B cell (primary cell): ENCODE measurements around the gene RMDN3. TPM values are rescaled to one million over a fixed set of nuclear protein-coding genes. Genes with fewer than 3 reads are reported as not detected.

Experiments used
- ATAC-seq: fragments of 200-7000 bp; cut with Tn5 transposase; one replicate; pipeline ENCODE4 v1.10.0; 2021; ENCODE audit warnings: low read depth, mild to moderate bottlenecking, moderate number of reproducible peaks, moderate library complexity
- CTCF ChIA-PET: fragments of 350-600 bp; sonication (Branson Sonifier 250); formaldehyde crosslinking; loops from one replicate; lab custom pipeline; 2021; ENCODE audit warnings: antibody characterized with exemption, inconsistent platforms; lab: Charles Lee
- POLR2A ChIA-PET: fragments of 350-600 bp; sonication (Branson Sonifier 250); formaldehyde crosslinking; loops from one replicate; lab custom pipeline; 2021; ENCODE audit warnings: antibody characterized with exemption; lab: Charles Lee
- DNase-seq: peaks from one replicate; pipeline ENCODE4 v3.0.0; 2013
- H2AFZ ChIP-seq: 2 replicates; pipeline ENCODE4 v1.6.1; 2012; ENCODE audit warnings: mild to moderate bottlenecking, low read depth, low read length; ENCODE audit not compliant: insufficient read depth, poor library complexity, severe bottlenecking
- H3K27ac ChIP-seq, 2 donors: 1 replicate in 1 of 2; 2 replicates in 1 of 2; pipeline ENCODE4 v1.5.1; 2012 to 2013; ENCODE audit warnings: low read length in 2 of 2, mild to moderate bottlenecking in 2 of 2, moderate library complexity in 1 of 2
- H3K27me3 ChIP-seq, 4 experiments: fragments of 200-600 bp in 1 of 4; sonication (generic) in 1 of 4; replicated peaks in 1 of 4; 1 replicate in 2 of 4; 2 replicates in 2 of 4; pipeline versions ENCODE4 v1.6.1 to v1.7.0; 2013 to 2016; ENCODE audit warnings: low read length in 3 of 4, mild to moderate bottlenecking in 2 of 4, mixed read lengths in 1 of 4, moderate library complexity in 1 of 4; ENCODE audit not compliant: insufficient read depth in 4 of 4, control insufficient read depth in 3 of 4; ENCODE audit errors: control extremely low read depth in 1 of 4
- H3K36me3 ChIP-seq, 2 experiments: replicated peaks in 1 of 2; 1 replicate in 1 of 2; 2 replicates in 1 of 2; pipeline versions ENCODE4 v1.6.1 to v1.7.1; 2013; ENCODE audit warnings: low read length in 1 of 2; ENCODE audit not compliant: insufficient read depth in 2 of 2, control insufficient read depth in 1 of 2; ENCODE audit errors: control extremely low read depth in 1 of 2, extremely low read depth in 1 of 2
- H3K4me1 ChIP-seq, 2 donors: fragments of 200-600 bp in 1 of 2; sonication (generic) in 1 of 2; 1 replicate in 1 of 2; 2 replicates in 1 of 2; pipeline versions ENCODE4 v1.5.1 to v1.6.1; 2013 to 2017; ENCODE audit warnings: low read length in 2 of 2; ENCODE audit not compliant: control insufficient read depth in 2 of 2, insufficient read depth in 2 of 2
- H3K4me2 ChIP-seq: replicated peaks from 2 replicates; pipeline ENCODE3; 2012; ENCODE audit warnings: mild to moderate bottlenecking, low read depth, low read length; ENCODE audit not compliant: poor library complexity, severe bottlenecking
- H3K4me3 ChIP-seq, 5 experiments: fragments of 200-600 bp in 1 of 5; sonication (generic) in 1 of 5; 1 replicate in 3 of 5; 2 replicates in 2 of 5; pipeline versions ENCODE4 v1.5.1 to v1.7.0; 2011 to 2016; ENCODE audit warnings: low read length in 4 of 5, mild to moderate bottlenecking in 4 of 5, low read depth in 2 of 5, control low read depth in 1 of 5, moderate library complexity in 1 of 5; ENCODE audit not compliant: insufficient read depth in 1 of 5; ENCODE audit errors: control extremely low read depth in 1 of 5, extremely low read depth in 1 of 5
- H3K79me2 ChIP-seq: fragments of 200-600 bp; sonication (generic); one replicate; pipeline ENCODE4 v1.6.0; 2016; ENCODE audit warnings: low read length; ENCODE audit not compliant: control insufficient read depth, insufficient read depth
- H3K9ac ChIP-seq: fragments of 200-600 bp; sonication (generic); 2 replicates; pipeline ENCODE4 v1.6.1; 2017; ENCODE audit warnings: mild to moderate bottlenecking, low read length, moderate library complexity
- H3K9me3 ChIP-seq, 3 donors: one replicate each; pipeline versions ENCODE4 v1.6.1 to v1.7.1; 2013; ENCODE audit warnings: low read length in 2 of 3; ENCODE audit not compliant: control insufficient read depth in 2 of 3, insufficient read depth in 1 of 3; ENCODE audit errors: control extremely low read depth in 1 of 3
- H4K20me1 ChIP-seq: 2 replicates; pipeline ENCODE4 v1.6.0; 2012; ENCODE audit warnings: mild to moderate bottlenecking, low read length; ENCODE audit not compliant: insufficient read depth, control insufficient read depth, poor library complexity, severe bottlenecking
- H3K27ac Mint-ChIP-seq: one replicate; pipeline ENCODE4 v1.8.0; 2021; ENCODE audit warnings: mixed read lengths
- H3K27me3 Mint-ChIP-seq: one replicate; pipeline ENCODE4 v1.8.0; 2021; ENCODE audit warnings: mixed read lengths
- H3K4me1 Mint-ChIP-seq: one replicate; pipeline ENCODE4 v1.8.0; 2021; ENCODE audit warnings: mixed read lengths
- H3K4me3 Mint-ChIP-seq: one replicate; pipeline ENCODE4 v1.8.0; 2021; ENCODE audit warnings: mixed read lengths
- H3K9me3 Mint-ChIP-seq: one replicate; pipeline ENCODE4 v1.8.0; 2022; ENCODE audit warnings: mixed read lengths; ENCODE audit not compliant: insufficient read depth
- EZH2 ChIP-seq: IDR thresholded peaks from 2 replicates; pipeline ENCODE4 v1.6.1; 2012; ENCODE audit warnings: borderline replicate concordance, low read depth, mild to moderate bottlenecking, moderate library complexity, low read length; ENCODE audit not compliant: insufficient read depth, poor library complexity, severe bottlenecking
- WGBS: methylation state at CpG from one replicate; pipeline ENCODE4 v1.1.5; 2013; ENCODE audit warnings: missing lambda C conversion rate; ENCODE audit not compliant: insufficient coverage; 5-methylcytosine and 5-hydroxymethylcytosine counted together
- intact Hi-C: fragments of 100-400 bp; cut with micrococcal nuclease; formaldehyde crosslinking; loops from one replicate; pipeline ENCODE4 v1.10.0; 2022
- polyA plus RNA-seq: library from polyadenylated mRNA; depleted of rRNA; stranded (reverse); fragments of >200 nt; gene quantifications from 2 replicates; pipeline ENCODE4 v1.2.3, GENCODE V29; 2012
- total RNA-seq, 2 donors: library from RNA; stranded (reverse); fragments of 120-200 nt in 1 of 2; gene quantifications; 1 replicate in 1 of 2; 2 replicates in 1 of 2; pipeline versions ENCODE4 v1.2.3 to v1.2.4, GENCODE V29; 2013 to 2022
- TF ChIP-seq, protein P1 (sequence below): fragments of 200-600 bp; IDR thresholded peaks from one replicate; pipeline ENCODE4 v1.8.0; 2022; ENCODE audit warnings: antibody characterized with exemption, mild to moderate bottlenecking

The RMDN3 gene
- total and polyA plus RNA-seq, 2 donors (not counting 1 experiment from before 2014, with no cell fraction given): 12.4 to 22.1 TPM

DNA sequence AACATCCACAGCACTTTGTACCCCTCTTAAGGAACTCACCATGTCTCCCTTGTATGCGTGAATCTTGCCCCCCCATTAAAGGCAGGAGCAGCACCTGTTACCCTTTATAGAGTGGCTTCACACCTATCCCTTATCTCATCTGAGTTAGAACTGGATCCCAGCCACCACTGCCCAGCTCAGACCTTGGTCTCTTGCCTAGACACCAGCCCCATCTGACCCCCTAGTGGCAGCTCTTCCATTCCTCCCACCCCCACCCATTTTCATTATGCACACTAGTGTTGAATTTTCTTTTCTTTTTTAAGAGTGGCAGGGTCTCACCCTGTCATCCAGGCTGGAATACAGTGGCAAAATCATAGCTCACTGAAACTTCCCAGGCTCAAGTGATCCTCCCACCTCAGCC lies 48.6 kb upstream of the RMDN3 start:
- WGBS: 100% methylated on average over 1 of the region's 1 CpG
- Histone ChIP-seq H3K36me3 (peaks cover 0 to under 1% of the 10 kb centered on the region in 2 experiments), H3K9ac (no peak overlapping the region), H2AFZ (no peak overlapping the region), H4K20me1 (peaks cover 19% of the 10 kb centered on the region), H3K27me3 (no peaks in the 10 kb centered on the region), H3K4me1 (peaks cover 12 to 17% of the 10 kb centered on the region in 2 donors), H3K79me2 (peaks cover 87% of the 10 kb centered on the region), H3K4me3 (no peak overlapping the region), H3K4me2 (no peak overlapping the region), H3K9me3 (no peaks in the 10 kb centered on the region), H3K27ac (no peak overlapping the region)
- Mint-ChIP-seq H3K27ac (no peak overlapping the region), H3K4me3 (no peak overlapping the region), H3K4me1 (peaks cover 29% of the 10 kb centered on the region), H3K9me3 (no peaks in the 10 kb centered on the region), H3K27me3 (no peaks in the 10 kb centered on the region)
- CTCF ChIA-PET: interaction anchor here (1.8 kb wide), 1 partner anchor 18 kb away, joined by 5 read pairs; no protein-coding TSS in a partner anchor
- no peak for ATAC-seq
- TF ChIP-seq, protein P1, sequence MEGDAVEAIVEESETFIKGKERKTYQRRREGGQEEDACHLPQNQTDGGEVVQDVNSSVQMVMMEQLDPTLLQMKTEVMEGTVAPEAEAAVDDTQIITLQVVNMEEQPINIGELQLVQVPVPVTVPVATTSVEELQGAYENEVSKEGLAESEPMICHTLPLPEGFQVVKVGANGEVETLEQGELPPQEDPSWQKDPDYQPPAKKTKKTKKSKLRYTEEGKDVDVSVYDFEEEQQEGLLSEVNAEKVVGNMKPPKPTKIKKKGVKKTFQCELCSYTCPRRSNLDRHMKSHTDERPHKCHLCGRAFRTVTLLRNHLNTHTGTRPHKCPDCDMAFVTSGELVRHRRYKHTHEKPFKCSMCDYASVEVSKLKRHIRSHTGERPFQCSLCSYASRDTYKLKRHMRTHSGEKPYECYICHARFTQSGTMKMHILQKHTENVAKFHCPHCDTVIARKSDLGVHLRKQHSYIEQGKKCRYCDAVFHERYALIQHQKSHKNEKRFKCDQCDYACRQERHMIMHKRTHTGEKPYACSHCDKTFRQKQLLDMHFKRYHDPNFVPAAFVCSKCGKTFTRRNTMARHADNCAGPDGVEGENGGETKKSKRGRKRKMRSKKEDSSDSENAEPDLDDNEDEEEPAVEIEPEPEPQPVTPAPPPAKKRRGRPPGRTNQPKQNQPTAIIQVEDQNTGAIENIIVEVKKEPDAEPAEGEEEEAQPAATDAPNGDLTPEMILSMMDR: no peak
- TF ChIP-seq EZH2: no peak
- intact Hi-C loops: no loop called here
- no peak for DNase-seq
- POLR2A ChIA-PET: no interaction called here

DNA sequence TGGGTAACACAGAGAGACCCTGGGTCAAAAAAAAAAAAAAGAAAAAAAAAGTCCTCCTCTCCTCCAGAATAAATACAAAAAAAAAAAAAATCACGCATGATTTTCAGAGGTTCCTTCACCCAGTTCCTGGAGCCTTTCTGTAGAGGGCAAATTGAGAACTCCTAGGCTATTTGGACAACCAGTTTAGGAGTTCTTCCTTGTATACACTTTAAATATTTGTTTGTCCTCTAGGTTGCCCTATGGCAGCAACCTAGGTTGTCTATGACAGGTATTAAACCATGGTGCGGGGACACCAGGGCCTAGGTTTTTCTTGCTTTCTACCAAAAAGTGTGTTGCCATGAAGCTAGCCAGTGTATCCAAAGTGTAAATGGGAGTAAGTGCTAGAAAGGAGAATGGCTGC lies 48.0 kb upstream of the RMDN3 start:
- Histone ChIP-seq H3K9ac (no peak overlapping the region), H3K4me1 (peaks cover 9 to 11% of the 10 kb centered on the region in 2 donors), H3K4me3 (no peak overlapping the region), H3K4me2 (no peak overlapping the region), H3K27me3 (no peaks in the 10 kb centered on the region), H3K27ac (no peak overlapping the region), H3K9me3 (no peaks in the 10 kb centered on the region), H3K79me2 (peaks cover 87% of the 10 kb centered on the region), H4K20me1 (peaks cover 21% of the 10 kb centered on the region), H2AFZ (no peak overlapping the region), H3K36me3 (peaks cover 0 to 6% of the 10 kb centered on the region in 2 experiments)
- ChIA-PET POLR2A (interaction anchor here (0.7 kb wide), 1 partner anchor 100 kb away, joined by 6 read pairs; no protein-coding TSS in a partner anchor), CTCF (no interaction called here)
- Mint-ChIP-seq H3K4me3 (no peak overlapping the region), H3K9me3 (no peaks in the 10 kb centered on the region), H3K27me3 (no peaks in the 10 kb centered on the region), H3K4me1 (peaks cover 25% of the 10 kb centered on the region), H3K27ac (no peak overlapping the region)
- WGBS: 100% methylated on average over 1 of the region's 2 CpGs
- intact Hi-C loops: no loop called here
- TF ChIP-seq, protein P1: no peak
- TF ChIP-seq EZH2: no peak
- DNase-seq (no peak), ATAC-seq (no peak)
